ENCODE results near the gene AADAT.

GRCh38 chr4:170022211-170022610 lies 67.5 kb downstream of the AADAT start:
- TF ChIP-seq CTCF (conservative IDR thresholded peaks at IDR 0.05; ENCODE audit: low read depth, low read length) = no peak
- TF ChIP-seq EZH2 (IDR thresholded peaks at IDR 0.05; ENCODE audit: low read length, unreplicated experiment) = no peak

All from PC-3 (cell line).